GM18499 (cell line): Measurements from ENCODE around the gene TSPYL1.
"Not testable (repeated sequence)": the region's sequence is repeated elsewhere in the genome, so short reads cannot be mapped to it uniquely, and the experiment has no call there.

Experiments
- ATAC-seq: cut with Tn5 transposase; IDR thresholded peaks from one replicate; pipeline ENCODE4 v1.9.1; 2021; ENCODE audit warnings: moderate number of reproducible peaks; ENCODE audit not compliant: insufficient read depth, unreplicated experiment

TSPYL1 gene

DNA sequence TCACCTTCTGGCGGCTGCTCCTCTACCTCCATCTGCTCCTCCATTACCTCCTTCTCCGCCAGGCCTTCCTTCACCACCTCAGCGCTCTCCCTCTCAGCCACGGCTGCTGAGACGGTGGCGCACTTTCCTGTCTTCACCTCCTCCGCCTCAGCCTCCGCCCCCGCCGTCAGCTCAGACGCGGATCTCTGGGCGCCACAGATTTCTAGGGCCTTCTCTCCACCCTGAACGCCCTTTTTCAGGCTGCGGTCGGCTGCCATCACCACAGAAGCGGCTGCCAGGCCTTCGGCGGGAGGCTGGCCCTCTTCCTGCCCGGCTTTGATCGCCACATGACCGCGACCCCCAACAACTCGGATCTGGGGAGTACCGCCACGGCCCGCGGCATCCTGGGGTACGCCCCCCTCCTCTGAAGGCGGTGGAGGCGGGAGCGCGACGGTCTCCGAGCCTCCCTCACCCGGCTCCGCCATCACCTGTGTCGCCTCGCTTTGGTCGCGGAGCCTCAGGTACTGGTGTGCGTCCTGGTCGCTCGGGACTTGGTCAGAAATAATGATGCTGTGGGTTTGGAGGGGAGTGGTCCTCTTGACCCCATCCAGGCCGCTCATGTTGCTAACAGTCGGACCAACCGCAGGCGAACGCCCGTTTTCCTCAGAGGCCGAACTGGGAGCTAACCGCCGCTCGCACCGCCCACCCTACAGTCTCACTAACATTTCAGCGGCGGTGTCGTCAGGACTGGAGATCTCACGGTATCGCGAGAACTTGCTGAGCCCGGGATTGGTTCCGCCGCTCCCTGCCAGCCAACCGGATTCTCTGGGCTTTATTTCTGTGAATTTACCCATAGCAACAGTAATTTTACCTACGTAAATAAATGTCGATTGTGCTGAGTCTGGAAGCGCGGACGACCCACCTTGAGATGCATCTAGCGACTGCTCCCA lies at the start of gene TSPYL1:
Gene TSPYL1 (minus strand): TSS at position 699 of the 929 bp plus-strand sequence. CDS start 100 bp downstream, at position 599.
- ATAC-seq, result peak; percentile 94

DNA sequence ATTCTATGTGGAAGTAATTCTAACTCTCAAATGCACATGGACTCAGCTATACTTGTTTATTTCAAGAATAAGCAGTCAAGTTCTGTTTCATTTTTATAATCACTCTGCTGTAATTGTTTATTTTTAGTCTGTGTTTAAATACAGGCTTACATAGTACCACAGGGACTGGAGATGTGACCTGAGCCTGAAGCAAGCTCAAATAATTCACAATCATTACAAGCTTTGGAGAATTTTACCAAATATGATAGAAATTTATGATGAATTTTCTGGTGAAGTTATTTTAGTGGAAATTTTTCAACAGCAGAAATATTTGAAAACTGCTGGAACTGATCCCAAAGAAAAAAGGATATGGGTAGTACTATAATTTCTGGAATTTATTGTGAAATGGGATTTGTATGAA lies 49.4 kb upstream of the TSPYL1 start:
- no peak for ATAC-seq

DNA sequence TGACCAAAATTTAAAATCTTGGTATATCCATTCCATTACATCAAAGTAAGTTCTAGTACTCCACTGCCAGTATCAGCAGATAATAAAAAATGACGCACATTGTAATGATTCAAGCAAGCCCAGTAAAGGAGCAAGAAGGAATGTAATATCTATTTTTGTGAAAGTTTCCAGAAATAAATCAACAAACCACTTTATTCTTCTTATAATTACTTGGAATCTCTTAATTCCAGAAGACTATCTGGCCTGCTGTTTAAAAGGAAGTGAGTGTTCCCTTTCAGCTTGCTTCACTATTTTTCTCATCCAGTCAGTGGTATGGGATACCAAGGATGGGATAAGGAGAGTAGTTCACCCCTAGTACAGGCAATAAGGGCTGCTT lies 48.8 kb upstream of the TSPYL1 start:
- no peak for ATAC-seq

DNA sequence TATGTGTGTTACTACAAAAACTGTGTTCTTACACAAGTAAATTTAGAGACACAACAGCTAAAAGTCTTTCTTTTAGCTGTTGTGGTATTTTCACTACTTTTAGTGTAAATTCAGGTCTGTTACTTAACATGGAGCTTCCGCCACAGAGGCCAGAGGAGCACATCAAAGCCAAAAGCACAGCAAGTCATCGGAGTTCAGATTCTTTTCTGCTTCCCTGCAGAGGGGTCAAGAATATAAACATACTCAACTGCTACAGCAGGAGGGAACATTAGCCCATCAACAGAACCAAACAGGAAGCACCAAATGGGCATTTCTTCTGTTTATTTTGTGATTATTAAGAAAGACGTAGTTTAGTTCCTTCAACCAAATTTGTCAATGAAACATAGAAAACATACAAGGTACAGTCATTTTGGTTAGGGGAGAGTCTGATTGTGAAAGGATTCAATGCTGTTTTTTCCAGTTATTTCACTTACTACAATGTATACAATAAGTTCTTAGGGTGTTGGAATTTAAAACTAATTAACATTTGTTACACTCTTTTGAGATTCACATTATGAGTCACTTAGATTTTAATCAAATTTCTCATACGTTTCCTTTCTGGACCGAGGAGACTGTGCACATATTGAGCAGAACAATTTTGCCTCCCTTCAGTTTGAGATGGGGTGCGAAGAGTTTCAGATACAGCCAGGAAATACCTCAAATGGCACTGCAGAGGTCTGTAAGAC lies 48.2 kb upstream of the TSPYL1 start:
- no peak for ATAC-seq

DNA sequence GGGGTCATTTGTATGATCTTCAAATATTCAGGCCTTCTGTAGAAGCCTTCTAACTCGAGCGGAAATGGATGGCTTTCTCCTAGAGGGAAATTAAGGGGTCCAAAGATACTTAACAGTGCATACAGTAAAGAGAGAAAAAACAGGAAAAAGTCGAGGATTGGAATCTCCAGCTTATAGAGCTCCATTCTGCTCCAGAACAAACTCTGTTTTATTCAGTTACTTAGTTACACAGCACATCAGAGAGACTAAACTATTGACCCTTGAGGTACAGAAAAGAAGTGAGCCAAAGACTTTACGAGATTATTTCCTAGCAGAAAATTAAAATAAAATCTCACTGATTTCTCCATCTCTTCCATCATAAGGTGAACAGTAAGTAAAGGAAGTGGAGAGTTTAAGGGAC lies 47.3 kb upstream of the TSPYL1 start:
- ATAC-seq, result no peak

DNA sequence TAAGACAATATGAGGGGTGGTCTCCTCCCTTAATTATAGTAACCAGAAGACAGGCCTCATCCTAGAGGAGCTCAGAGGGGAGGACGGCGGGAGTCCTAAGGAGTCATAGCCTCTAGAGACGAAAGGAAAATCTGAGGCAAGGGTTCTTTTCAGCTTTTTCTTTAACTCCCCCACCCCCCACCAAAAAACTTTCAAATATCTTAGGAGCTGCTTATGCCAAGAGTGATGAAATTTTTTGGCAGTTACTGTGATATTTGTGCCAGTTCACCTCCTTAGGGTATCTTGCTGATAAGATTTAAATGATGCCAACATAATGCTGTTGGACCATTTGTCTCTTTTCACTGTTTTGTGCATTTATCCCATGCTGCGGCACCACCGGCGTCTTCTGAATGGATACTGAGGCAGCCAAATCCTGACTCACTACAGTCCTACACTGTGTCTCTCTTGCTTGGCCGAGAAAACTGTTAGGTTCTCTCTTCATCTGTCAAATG lies 46.5 kb upstream of the TSPYL1 start:
- no peak for ATAC-seq

DNA sequence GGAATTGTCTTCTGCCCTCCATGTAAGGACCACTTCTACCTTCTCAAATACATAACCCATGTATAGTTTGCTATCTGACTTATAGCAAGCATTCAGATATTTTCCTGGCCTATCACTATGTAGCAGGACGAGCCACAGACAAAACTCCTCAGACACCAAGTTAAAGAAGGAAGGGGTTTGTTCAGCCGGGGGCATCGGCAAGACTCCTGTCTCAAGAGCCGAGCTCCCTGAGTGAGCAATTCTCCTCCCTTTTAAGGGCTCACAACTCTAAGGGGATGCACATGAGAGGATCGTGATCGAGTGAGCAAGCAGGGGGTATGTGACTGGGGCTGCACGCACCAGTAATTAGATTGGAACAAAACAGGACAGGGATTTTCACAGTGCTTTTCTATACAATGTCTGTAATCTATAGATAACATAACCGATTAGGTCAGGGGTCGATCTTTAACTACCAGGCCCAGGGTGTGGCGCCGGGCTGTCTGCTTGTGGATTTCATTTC lies 46.0 kb upstream of the TSPYL1 start:
- ATAC-seq, result not testable (repeated sequence)

DNA sequence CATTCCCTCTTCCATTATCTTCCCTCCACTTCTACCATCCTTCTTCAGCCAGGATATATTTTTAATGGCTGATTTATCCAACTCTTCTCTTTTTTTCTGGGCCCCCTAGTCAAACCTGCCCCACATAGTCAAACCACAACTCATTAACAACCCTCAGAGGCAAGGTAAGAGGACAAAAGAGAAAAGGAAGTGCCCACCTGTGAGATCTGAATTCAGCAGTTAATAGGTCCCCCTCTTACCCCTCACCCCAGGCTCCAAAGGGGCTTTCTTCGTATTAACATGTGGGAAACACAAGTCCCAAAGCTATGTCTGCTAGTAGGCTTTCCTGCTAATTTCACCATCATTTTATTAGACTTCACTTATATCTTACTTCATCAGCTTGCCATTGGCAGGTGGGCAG lies 44.1 kb upstream of the TSPYL1 start:
- ATAC-seq, result no peak

DNA sequence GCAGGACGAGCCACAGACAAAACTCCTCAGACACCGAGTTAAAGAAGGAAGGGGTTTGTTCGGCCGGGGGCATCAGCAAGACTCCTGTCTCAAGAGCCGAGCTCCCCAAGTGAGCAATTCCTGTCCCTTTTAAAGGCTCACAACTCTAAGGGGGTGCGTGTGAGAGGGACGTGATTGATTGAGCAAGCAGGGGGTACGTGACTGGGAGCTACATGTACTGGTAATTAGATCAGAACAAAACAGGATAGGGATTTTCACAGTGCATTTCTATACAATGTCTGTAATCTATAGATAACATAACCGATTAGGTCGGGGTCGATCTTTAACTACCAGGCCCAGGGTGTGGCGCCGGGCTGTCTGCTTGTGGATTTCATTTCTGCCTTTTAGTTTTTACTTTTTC lies 42.2 kb upstream of the TSPYL1 start:
- not testable (repeated sequence) for ATAC-seq

DNA sequence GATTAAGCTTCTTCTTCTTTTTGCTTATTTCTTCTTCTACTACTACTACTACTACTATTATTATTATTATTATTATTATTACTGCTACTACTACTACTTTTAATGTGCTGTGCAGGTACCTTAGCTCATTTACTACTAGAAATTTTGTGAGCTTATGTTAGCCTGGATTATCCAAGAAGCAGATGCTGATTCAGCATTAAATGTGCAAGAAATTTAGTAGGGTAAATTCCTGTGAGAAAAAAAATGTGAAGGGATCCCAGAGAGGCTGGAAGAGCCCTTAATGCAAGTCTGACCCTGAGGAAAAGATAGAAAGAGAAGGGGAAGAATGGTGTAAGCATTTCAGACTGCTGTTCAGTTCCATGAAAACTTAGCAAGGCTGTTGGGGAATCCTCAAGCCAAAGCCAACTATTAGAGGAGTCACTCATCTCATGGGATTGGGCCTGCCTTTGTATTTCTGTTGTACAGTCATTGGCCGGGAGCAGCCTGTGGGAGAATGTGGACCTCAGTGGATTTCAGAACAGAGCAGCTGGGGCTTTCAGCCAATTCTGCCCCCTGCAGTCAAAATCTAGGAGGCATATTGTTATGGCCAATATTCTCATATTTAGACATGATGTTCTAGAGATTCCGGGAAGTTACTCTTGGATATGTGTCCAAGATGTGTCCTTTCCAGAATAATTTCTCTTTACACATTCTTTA lies 37.2 kb upstream of the TSPYL1 start:
- ATAC-seq, result no peak

DNA sequence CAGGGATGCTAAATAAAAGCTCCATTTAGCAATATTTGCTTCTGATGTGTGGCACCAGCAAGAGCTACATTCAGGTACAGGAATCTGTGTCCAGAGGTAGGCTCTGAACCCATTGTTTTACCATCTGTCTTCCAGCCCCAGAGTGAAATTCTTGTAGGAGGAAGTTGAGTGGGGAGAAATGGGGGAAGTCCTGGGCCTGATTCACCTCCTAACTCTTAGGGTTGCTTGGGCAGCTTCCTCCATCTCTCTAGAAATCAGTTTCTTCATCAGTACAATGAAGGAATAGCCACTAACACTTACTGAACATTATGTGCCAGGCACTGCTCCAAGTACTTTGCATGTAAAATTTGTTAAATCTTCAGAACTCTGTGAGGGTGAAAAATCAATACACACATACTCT lies 35.1 kb upstream of the TSPYL1 start:
- no peak for ATAC-seq

DNA sequence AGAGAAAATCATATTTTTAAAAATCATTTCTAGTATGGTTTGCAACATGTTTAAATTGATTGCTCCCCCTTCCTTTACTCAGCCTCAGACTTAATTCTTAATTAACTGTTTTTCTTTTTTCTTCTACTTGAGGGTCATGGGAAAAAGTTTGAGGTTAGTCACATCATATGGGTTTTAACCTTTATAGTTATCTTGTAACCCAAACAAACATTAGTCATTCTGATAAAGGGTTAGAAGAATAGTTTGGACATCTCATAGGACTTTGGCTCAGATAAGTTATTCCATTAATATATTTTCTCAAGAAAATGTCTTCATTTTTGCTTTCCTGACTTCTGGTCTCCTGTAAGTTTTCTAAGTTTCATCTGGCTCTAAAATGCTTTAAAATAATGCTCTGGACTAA lies 34.5 kb upstream of the TSPYL1 start:
- ATAC-seq, result no peak

DNA sequence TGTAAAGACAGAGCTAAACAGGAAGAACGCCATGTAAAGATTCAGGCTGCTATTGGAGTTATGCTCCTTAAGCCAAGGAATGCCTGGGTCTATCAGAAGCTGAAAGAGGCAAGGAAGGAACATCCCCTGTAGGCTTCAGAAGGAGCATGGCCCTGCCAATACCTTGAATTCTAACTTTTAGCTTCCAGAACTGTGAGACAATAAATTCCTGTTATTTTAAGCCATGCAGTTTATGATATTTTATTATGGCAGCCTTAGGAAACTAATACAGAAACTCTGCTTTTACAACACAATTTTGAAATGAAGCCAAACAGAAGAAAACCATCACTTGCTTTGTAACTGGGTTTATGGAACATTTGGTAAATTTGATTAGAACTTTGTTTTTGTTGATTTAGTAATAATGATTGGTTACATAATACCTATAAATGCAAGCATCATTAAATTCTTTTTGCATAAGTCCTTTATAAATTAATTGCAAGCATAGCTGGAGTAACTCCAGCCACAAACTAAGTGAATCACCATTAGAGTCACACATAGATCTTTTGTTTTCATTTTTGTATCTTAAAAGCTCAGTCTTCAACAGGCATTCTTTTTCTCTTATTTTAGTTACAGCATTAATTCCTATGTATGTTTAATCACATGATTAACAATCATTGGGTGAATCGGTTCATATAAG lies 33.5 kb upstream of the TSPYL1 start:
- no peak for ATAC-seq

DNA sequence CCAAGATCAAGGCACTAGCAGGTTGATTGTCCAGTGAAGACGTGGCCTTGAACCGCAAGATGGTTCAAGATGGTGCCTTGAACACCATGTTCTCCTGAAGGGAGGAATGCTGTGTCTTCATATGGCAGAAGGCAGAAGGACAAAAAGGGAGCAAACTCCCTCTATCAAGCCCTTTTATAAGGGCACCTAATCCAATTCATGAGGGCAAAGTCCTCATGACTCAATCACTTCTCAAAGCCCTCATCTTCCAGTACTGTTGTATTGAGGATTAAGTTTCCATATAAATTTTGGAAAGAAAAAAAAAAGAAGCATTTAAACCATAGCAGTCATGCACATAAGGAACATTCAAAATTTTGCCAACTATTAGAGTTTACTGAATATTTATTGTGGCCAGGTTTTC lies 29.9 kb upstream of the TSPYL1 start:
- no peak for ATAC-seq

DNA sequence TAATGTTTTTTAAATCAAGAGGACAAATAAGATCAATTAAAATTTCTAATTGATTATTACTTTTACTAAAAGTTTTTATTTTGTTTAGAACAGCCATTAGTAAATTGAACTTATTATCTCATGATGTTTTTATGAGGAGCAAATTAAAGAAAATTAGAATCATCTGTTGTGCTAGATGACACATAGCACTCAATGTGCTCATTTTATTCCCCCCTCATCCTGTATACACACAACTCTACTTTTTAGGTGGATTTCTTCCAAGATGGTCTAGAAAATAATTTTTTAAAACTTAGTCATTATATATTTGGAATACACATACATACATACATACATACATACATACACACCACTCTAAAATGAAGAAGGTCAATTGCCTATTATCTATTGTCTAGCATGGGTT lies 29.3 kb upstream of the TSPYL1 start:
- no peak for ATAC-seq

DNA sequence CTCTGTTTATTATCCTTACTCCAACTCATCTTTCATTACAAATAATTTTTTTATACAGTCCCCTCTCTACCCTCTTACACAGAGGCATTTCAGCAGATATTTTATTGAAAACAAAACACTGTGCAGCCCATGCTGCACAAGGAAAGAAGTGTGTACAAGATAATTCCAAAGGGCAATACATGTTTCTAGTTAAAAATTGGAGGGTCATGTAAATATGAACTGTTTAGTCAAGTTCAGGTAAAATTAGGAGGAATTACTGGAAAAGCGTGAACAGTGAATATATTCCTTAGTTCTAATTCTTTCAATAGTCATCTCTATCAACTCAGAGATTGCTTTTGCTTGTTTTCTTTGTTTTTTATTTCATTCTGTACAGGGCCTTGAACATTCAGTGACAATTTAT lies 27.9 kb upstream of the TSPYL1 start:
- ATAC-seq, result no peak

DNA sequence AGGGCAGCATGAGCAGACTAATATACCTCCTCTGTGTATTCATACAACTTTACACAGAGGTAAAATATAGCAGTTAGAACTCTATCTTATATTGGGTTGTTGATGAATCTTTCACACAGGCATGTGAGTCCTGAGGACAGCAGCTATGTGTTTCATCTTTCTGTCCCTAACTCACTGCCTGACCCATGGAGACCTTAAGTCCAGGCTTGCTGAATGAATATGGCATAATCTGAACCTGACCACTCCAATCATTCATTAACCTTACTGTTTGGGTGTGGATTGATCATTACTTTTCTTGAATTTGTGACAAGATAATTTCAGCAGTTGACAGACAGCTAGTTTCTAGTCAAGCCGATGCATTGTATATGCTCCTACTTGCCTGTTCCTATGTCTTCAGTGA lies 27.3 kb upstream of the TSPYL1 start:
- no peak for ATAC-seq

DNA sequence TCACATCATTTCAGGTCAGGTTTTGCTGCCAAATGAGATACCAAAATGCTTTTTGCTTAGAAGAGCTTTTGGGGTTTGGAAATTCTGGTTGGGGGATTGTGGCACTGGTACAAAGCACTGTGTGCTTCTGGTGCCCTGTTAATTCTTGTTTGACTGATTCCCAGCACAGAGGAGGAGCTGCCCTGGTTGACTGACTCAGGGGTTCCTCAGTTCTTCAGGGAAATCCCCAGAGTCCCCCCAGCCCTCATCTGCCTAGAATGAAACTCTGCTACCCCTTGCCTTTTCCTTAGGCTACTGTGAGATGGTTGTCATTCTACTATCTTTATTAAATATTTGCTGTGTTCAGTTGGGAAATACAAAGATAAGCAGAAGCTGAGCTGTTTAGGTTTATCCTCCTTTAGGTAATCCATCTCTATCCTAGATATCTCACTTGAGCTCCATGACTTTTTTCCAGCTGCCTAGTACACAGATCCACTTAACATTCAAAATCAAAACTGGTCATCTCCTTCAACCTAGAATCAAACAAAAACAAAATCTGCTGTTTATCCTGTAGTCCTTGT lies 24.9 kb upstream of the TSPYL1 start:
- ATAC-seq, result no peak

DNA sequence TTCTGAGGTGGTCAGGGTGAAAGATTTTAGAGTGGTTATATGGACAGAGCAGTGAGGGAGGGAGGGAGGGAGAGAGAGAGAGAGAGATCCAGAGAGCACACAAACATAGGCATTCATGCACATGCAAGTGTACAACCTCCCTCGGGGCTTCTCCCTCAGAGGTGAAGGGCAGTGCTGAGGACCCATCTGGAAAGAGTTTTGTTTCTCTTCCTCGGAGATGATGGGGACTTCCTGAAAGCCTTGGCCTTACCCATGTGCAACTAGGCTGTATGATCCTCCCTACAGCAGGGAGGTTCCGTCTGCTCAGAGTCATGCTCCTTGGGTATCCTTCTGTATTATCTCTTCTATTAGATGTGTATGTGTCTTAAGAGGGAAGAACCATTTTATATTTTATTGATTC lies 21.4 kb upstream of the TSPYL1 start:
- ATAC-seq, result no peak

DNA sequence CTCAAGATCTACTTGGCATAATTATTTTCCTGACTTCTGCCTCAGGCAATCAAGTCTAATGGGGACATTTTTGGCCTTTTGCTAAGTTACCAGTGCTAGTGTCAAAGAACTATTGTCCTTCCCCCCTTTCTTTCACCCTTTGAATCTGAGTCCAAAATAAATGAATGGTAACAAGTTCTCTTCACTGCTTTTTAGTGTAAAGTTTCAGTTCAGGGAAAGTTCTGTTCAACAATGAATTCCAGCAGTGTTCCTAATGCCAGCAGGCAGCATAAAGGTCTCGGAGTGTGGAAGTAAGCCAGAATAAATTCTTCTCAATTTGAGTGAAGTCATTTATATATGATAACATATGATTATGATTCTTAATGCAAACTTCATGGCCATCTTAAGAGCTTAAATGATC lies 20.8 kb upstream of the TSPYL1 start:
- ATAC-seq, result no peak
